MM.1S (cell line): ENCODE results near the gene PLA2G4B.

Experiments used
- DNase-seq: peaks from one replicate; pipeline ENCODE4 v3.0.0-alpha.2; 2015
- H2AFZ ChIP-seq: fragments of 300-600 bp; sonication (generic); 2 replicates; pipeline ENCODE4 v1.6.0; 2016; ENCODE audit warnings: antibody characterized with exemption, low read length
- H3F3A ChIP-seq: fragments of 300-600 bp; sonication (generic); 2 replicates; pipeline ENCODE4 v1.6.1; 2016; ENCODE audit warnings: mild to moderate bottlenecking, antibody characterized with exemption, low read length, moderate library complexity, mixed read lengths; ENCODE audit not compliant: insufficient read depth
- H3K27ac ChIP-seq: fragments of 300-600 bp; sonication (generic); 2 replicates; pipeline ENCODE4 v1.5.1; 2016; ENCODE audit warnings: mild to moderate bottlenecking, low read length
- H3K27me3 ChIP-seq: fragments of 300-600 bp; sonication (generic); replicated peaks from 2 replicates; pipeline ENCODE4 v1.6.0; 2016; ENCODE audit warnings: low read length; ENCODE audit not compliant: insufficient read depth
- H3K36me3 ChIP-seq: fragments of 300-600 bp; sonication (generic); replicated peaks from 2 replicates; pipeline ENCODE4 v1.6.1; 2016; ENCODE audit warnings: mild to moderate bottlenecking, low read length, mixed read lengths; ENCODE audit not compliant: insufficient read depth
- H3K4me1 ChIP-seq: fragments of 300-600 bp; sonication (generic); 2 replicates; pipeline ENCODE4 v1.6.1; 2016; ENCODE audit warnings: low read length, mixed read lengths
- H3K4me2 ChIP-seq: fragments of 300-600 bp; sonication (generic); 2 replicates; pipeline ENCODE4 v1.6.0; 2016; ENCODE audit warnings: low read depth, low read length
- H3K4me3 ChIP-seq: fragments of 300-600 bp; sonication (generic); 2 replicates; pipeline ENCODE4 v1.5.1; 2016; ENCODE audit warnings: low read length, mixed read lengths
- H3K79me2 ChIP-seq: fragments of 300-600 bp; sonication (generic); 2 replicates; pipeline ENCODE4 v1.6.1; 2016; ENCODE audit warnings: mixed run types, low read length, mixed read lengths
- H3K9ac ChIP-seq: fragments of 300-600 bp; sonication (generic); 2 replicates; pipeline ENCODE4 v1.6.1; 2016; ENCODE audit warnings: low read length, mixed read lengths
- H3K9me2 ChIP-seq: fragments of 300-600 bp; sonication (generic); replicated peaks from 2 replicates; pipeline ENCODE4 v1.6.1; 2016; ENCODE audit warnings: mild to moderate bottlenecking, low read length, mixed read lengths; ENCODE audit not compliant: insufficient read depth
- H3K9me3 ChIP-seq: fragments of 300-600 bp; sonication (generic); replicated peaks from 2 replicates; pipeline ENCODE4 v1.6.1; 2016; ENCODE audit warnings: mild to moderate bottlenecking, low read length, mixed read lengths; ENCODE audit not compliant: insufficient read depth
- H4K20me1 ChIP-seq: fragments of 300-600 bp; sonication (generic); 2 replicates; pipeline ENCODE4 v1.6.1; 2016; ENCODE audit warnings: mild to moderate bottlenecking, low read length, moderate library complexity, mixed read lengths; ENCODE audit not compliant: insufficient read depth
- EZH2 ChIP-seq: fragments of 300-600 bp; sonication (generic); optimal IDR thresholded peaks from 2 replicates; pipeline ENCODE3; 2017; ENCODE audit warnings: low read depth, mild to moderate bottlenecking, antibody characterized with exemption, low read length, mixed read lengths
- EZH2phosphoT487 ChIP-seq: fragments of 300-600 bp; sonication (generic); IDR thresholded peaks from 2 replicates; pipeline ENCODE4 v1.6.1; 2018; ENCODE audit warnings: antibody characterized with exemption, low read length
- TF ChIP-seq, protein P1 (sequence below): fragments of 300-600 bp; sonication (generic); IDR thresholded peaks from 2 replicates; pipeline ENCODE4 v1.5.1; 2016; ENCODE audit warnings: antibody characterized with exemption, low read length, mixed read lengths

PLA2G4B gene

DNA sequence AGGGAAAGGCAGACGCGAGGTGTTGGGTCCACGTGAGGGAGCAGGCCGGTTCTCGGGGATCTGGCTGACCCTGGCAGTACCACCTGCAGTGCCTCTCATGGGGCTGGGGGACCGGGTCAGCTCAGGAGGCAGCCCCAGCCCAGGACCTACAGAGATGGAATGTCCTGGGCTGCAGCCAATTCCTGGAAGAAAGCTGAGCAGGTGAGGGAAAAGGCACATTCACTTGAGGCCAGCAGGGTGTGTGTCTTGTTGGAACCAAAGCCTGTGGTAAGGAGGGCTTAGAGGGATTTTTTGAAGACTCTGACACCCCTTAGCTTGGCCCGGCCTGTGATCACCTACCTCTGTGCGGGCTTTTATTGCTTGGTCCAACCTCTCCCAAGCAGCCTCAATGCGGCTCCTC is 15.8 kb downstream of the PLA2G4B start:
- H3F3A ChIP-seq: no peaks in the 10 kb centered on the region
- H4K20me1 ChIP-seq: no peaks in the 10 kb centered on the region
- no peaks in the 10 kb centered on the region; the same call in 1 of the 2 replicates for H3K27me3 ChIP-seq
- H2AFZ ChIP-seq: no peak overlapping the region
- H3K4me1 ChIP-seq: peaks cover 7% of the 10 kb centered on the region; the same call in 1 of the 2 replicates
- no peak overlapping the region for H3K9ac ChIP-seq
- H3K9me2 ChIP-seq: no peaks in the 10 kb centered on the region
- H3K4me2 ChIP-seq: no peak overlapping the region
- H3K27ac ChIP-seq: no peak overlapping the region
- no peak overlapping the region for H3K4me3 ChIP-seq
- H3K36me3 ChIP-seq: no peaks in the 10 kb centered on the region
- TF ChIP-seq, protein P1, sequence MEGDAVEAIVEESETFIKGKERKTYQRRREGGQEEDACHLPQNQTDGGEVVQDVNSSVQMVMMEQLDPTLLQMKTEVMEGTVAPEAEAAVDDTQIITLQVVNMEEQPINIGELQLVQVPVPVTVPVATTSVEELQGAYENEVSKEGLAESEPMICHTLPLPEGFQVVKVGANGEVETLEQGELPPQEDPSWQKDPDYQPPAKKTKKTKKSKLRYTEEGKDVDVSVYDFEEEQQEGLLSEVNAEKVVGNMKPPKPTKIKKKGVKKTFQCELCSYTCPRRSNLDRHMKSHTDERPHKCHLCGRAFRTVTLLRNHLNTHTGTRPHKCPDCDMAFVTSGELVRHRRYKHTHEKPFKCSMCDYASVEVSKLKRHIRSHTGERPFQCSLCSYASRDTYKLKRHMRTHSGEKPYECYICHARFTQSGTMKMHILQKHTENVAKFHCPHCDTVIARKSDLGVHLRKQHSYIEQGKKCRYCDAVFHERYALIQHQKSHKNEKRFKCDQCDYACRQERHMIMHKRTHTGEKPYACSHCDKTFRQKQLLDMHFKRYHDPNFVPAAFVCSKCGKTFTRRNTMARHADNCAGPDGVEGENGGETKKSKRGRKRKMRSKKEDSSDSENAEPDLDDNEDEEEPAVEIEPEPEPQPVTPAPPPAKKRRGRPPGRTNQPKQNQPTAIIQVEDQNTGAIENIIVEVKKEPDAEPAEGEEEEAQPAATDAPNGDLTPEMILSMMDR: no peak
- no peak for TF ChIP-seq EZH2phosphoT487
- TF ChIP-seq EZH2: no peak
- no peaks in the 10 kb centered on the region for H3K9me3 ChIP-seq
- DNase-seq: no peak
- H3K79me2 ChIP-seq: no peaks in the 10 kb centered on the region

DNA sequence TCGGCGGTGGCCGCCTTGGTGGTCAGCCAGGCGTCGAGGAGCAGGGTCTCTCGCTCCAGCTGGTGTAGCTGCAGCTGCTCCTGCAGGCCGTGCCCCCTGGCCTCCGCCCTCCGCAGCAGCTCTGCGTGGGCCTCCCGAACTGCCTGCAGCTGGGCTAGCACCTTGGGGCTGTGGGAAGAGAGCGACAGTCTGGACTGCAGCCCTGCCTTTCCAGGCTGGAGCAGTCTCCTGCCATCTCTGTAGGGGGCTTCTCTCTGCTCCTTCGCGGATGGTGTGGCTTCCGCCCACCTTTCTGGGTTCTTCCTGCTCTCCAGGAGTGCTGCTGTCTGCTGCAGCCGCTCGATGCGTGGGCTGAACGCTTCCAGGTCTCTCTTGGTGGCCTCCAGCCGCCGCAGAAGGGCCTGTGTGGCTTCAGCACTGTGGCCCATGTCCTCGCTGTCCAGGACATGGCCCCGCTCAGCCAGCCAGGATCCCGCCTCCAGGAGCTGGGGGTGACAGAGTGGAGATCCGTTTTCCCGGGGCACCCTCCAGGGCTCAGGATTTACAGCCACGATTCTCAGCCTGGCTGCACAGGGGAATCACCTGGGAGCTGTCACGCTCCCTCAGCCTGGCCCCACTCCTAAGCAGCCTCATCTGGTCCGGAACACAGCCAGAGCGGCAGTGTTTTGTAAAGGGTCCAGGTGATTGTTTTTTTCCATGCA is 16.8 kb downstream of the PLA2G4B start:
- Histone ChIP-seq H3K9me3 (no peaks in the 10 kb centered on the region), H3K9me2 (no peaks in the 10 kb centered on the region), H4K20me1 (no peaks in the 10 kb centered on the region), H3K9ac (no peak overlapping the region), H3K4me1 (peaks cover 7% of the 10 kb centered on the region; the same call in 1 of the 2 replicates), H3F3A (no peaks in the 10 kb centered on the region), H3K4me3 (no peak overlapping the region), H3K36me3 (no peaks in the 10 kb centered on the region), H3K79me2 (no peaks in the 10 kb centered on the region), H3K27me3 (no peaks in the 10 kb centered on the region; the same call in 1 of the 2 replicates), H3K27ac (no peak overlapping the region), H3K4me2 (no peak overlapping the region), H2AFZ (no peak overlapping the region)
- TF ChIP-seq, protein P1: no peak
- no peak for TF ChIP-seq EZH2
- no peak for TF ChIP-seq EZH2phosphoT487
- no peak for DNase-seq

DNA sequence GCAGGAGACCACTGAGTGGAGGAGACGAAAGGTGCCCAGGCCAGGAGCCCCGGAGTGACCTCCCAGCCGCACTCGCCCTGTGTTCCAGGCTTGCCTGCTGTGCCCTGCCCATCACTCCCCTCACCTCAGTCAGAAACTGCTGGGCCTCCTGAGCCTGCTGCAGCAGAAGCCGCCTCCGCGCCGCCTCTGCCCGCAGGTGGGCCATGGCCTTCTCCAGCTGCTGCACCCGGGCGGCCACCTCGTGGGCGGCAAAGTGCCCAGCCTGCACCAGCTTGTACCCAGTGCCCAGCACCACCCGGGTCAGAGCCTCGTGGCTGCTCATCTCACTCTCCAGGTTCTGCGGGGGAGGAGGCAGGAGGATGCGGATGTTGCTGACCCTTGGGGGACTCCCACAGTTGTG is 17.6 kb downstream of the PLA2G4B start:
- Histone ChIP-seq H4K20me1 (no peaks in the 10 kb centered on the region), H3F3A (no peaks in the 10 kb centered on the region), H3K36me3 (no peaks in the 10 kb centered on the region), H3K79me2 (no peaks in the 10 kb centered on the region), H3K4me2 (no peak overlapping the region), H3K9ac (no peak overlapping the region), H3K4me1 (peaks cover 7% of the 10 kb centered on the region; the same call in 1 of the 2 replicates), H2AFZ (no peak overlapping the region), H3K4me3 (no peak overlapping the region), H3K9me3 (no peaks in the 10 kb centered on the region), H3K27ac (no peak overlapping the region), H3K9me2 (no peaks in the 10 kb centered on the region), H3K27me3 (peaks cover under 1% of the 10 kb centered on the region; the same call in 1 of the 2 replicates)
- TF ChIP-seq, protein P1: no peak
- TF ChIP-seq EZH2phosphoT487 (no peak), EZH2 (no peak)
- no peak for DNase-seq
